Measurements from ENCODE around the gene SDF2L1. TPM values are rescaled to one million over a fixed set of nuclear protein-coding genes. Genes with fewer than 3 reads are reported as not detected.

The SDF2L1 gene
- total and polyA plus RNA-seq, 2 of the 13 experiments (the other 11 are each of a cell fraction or from before 2014, with no cell fraction given): 18.0 to 57.4 TPM

- TF ChIP-seq, protein P1, sequence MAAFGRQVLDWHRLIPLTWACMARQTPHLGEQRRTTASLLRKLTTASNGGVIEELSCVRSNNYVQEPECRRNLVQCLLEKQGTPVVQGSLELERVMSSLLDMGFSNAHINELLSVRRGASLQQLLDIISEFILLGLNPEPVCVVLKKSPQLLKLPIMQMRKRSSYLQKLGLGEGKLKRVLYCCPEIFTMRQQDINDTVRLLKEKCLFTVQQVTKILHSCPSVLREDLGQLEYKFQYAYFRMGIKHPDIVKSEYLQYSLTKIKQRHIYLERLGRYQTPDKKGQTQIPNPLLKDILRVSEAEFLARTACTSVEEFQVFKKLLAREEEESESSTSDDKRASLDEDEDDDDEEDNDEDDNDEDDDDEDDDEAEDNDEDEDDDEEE (CRISPR knock-in tag; IDR thresholded peaks at IDR 0.05): no peak
- no peak for TF ChIP-seq ZNF749 (CRISPR knock-in tag; IDR thresholded peaks at IDR 0.05; ENCODE audit: borderline replicate concordance)
- no peak for TF ChIP-seq IRF1 (CRISPR knock-in tag; IDR thresholded peaks at IDR 0.05; ENCODE audit: low read depth)
- no peak for TF ChIP-seq ZNF7 (CRISPR knock-in tag; IDR thresholded peaks at IDR 0.05)
These were observed 19.9 kb downstream of the SDF2L1 start (continued) for GRCh38 chr22:21661991-21662390.

DNA sequence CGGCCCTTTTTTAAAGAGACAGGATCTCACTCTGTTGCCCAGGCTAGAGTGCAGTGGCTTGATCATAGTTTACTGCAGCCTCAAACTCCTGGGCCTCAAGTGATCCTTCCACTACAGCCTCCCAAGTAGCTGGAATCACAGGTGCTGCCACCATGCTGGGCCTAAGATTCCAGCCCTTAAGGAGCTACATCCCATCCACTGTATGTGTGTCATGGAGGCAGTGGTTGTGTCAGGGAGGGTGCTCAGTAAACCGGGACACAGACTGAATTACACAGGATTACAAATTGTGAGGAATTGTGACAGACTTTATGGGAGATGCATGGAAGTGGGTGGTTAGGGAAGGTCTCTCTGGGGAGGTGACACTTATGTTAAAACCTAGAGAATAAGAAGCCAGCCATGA, 21.6 kb downstream of the SDF2L1 start:
- Histone ChIP-seq H3K27ac (ENCODE audit: extremely low read length, insufficient read depth, low read length) (no peak overlapping the region), H3K9me3 (ENCODE audit: low read length) (no peaks in the 10 kb centered on the region), H3K27me3 (ENCODE audit: control insufficient read depth in 1 of 2, insufficient read depth in 2 of 2, low read length in 2 of 2) (no peaks in the 10 kb centered on the region), H3K79me2 (ENCODE audit: insufficient read depth, low read length) (peaks cover 12% of the 10 kb centered on the region), H3K4me3 (replicated peaks in 1 of 3; ENCODE audit: insufficient read depth in 1 of 3, low read depth in 2 of 3, low read length in 3 of 3) (no peak overlapping the region), H4K20me1 (ENCODE audit: insufficient read depth, low read length) (no peaks in the 10 kb centered on the region), H2AFZ (ENCODE audit: low read length) (no peak overlapping the region), H3K9ac (ENCODE audit: insufficient read depth, low read depth, low read length) (no peak overlapping the region), H3K4me2 (ENCODE audit: low read depth, low read length) (no peak overlapping the region), H3K36me3 (replicated peaks in 1 of 2; ENCODE audit: control insufficient read depth in 1 of 2, insufficient read depth in 2 of 2, low read length in 2 of 2) (no peaks in the 10 kb centered on the region), H3K4me1 (ENCODE audit: insufficient read depth, low read length) (peaks cover 18% of the 10 kb centered on the region)
- FAIRE-seq (no peak), ATAC-seq (no peak), DNase-seq (ENCODE audit: low spot score) (no peak)
- WGBS (ENCODE audit: low lambda C conversion rate): 82% methylated on average over 2 of the region's 2 CpGs
- in situ Hi-C loops (cut with HindIII; ENCODE audit: extremely low pct_ligation_motif_present, low pct_unique_long_range_greater_than_20kb): loop anchor here (10.0 kb wide), 1 partner anchor 51 kb away; no protein-coding TSS in a partner anchor
- TF ChIP-seq JUN (CRISPR knock-in tag; IDR thresholded peaks at IDR 0.05): no peak
- ChIA-PET POLR2A (no interaction called here), CTCF (ENCODE audit: low intra/inter-chr PET ratio, low total read pairs) (no interaction called here)
- intact Hi-C loops (cut with micrococcal nuclease; ENCODE audit: unreplicated experiment): no loop called here
- no TSS peak for BruUV-seq (replicated peaks)
